Inferior parietal cortex (tissue), 1 donor: Measurements from ENCODE around the gene VSIG2.
A peak's percentile ranks its signal among the peaks of the same experiment; 100 is the strongest.
"Not testable (repeated sequence)": the region's sequence is repeated elsewhere in the genome, so short reads cannot be mapped to it uniquely, and the experiment has no call there.

Experiments used
- DNase-seq: peaks from one replicate; pipeline ENCODE4 v3.0.0-alpha.2; 2016; ENCODE audit errors: extremely low spot score

Gene VSIG2, protein sequence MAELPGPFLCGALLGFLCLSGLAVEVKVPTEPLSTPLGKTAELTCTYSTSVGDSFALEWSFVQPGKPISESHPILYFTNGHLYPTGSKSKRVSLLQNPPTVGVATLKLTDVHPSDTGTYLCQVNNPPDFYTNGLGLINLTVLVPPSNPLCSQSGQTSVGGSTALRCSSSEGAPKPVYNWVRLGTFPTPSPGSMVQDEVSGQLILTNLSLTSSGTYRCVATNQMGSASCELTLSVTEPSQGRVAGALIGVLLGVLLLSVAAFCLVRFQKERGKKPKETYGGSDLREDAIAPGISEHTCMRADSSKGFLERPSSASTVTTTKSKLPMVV

DNA sequence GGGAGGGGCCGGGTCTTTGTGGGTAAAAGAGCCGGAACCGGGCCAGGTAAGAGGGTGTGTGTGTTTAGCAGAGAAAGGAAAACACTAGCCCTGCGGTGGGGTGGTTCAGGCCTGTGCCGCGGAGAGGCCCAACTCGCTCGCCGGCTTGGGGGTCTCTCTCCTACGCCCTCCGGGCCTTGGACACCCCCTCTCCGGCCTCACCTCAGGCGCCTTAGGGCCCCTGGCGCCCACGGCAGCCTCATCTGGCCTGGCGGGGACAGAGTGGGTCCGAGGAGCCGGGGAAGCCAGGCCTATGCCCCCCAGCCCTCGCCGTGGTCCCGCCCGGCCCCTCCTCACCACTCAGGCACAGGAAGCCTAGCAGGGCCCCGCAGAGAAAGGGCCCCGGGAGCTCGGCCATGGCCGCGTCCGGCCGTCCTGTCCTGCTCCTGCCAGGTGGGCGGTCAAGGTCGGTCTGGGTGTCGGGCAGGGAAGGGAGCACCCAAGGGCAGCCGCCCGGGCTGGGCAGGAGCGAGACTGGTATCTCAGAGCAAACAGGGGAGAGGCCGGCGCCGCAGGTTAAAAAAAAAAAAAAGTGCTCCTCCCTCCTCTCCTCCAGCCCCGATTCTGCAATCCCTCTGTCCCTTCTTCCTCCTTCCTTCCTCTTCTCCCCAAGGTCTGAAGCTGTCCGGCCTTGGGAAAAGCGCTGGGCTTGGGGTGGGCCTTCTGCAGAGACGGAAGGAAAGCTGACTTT, at the start of gene VSIG2:
Gene VSIG2 (minus strand): TSS at position 515 of the 730 bp plus-strand sequence. CDS start 118 bp downstream, at position 397.
- no peak for DNase-seq

DNA sequence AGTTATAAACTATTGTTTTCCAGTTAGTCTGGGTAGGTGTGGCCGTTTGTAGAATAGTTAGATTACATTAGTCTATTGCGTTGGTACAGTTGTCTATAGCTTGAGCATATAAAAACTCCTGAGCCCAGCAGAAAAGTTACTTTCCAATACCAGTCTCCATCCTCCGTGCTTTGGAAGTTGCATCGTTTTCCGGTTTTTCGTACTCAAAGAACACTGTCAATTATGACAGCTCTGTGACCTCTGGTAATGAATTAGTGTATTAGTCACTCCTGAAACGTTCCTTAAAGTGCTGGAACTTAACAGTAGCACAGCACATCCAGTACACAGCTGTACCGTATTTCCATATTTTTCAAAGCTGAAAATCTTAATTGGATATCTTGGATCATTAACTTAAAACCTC, 49.0 kb upstream of the VSIG2 start:
- peak; percentile 11 for DNase-seq

DNA sequence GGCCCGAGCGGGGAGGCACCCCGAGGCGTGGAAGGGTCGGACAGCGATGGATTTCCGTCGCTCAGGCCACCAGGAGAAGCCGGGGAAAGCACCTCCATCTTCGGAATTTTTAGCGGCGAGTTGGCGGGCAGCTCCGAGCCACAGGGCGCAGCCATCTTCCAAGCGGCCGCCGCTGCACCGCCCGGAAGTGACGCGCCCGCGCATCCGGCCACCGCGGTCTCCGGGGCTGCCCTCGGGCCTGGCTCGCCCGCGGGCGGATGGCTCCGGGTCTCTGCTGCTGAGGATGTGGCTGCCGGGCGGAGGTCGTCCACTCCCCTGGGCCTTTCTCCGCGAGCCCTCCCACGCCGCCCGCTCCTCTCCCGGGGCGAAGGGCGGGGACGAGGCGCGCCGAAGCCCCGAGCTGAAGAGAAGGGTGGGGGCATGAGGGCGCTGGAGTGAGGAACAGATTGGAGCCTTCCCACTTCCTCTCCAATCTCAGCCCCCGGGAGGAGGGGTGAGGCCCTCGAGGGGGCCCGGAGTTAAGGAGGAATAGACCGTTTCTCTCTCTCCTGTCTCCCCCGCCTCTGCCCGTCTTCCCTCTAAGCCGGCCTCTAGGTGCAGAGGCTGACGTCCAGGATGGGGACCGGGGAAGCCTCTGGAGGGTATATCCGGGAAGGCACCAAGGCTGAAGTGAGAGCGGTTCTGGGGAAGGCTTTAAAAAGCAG, 48.3 kb upstream of the VSIG2 start, which contains the start of gene MSANTD2:
Gene MSANTD2 (minus strand): TSS at position 181 of the 704 bp plus-strand sequence. CDS start 26 bp downstream, at position 155.
- DNase-seq = peak; percentile 81

DNA sequence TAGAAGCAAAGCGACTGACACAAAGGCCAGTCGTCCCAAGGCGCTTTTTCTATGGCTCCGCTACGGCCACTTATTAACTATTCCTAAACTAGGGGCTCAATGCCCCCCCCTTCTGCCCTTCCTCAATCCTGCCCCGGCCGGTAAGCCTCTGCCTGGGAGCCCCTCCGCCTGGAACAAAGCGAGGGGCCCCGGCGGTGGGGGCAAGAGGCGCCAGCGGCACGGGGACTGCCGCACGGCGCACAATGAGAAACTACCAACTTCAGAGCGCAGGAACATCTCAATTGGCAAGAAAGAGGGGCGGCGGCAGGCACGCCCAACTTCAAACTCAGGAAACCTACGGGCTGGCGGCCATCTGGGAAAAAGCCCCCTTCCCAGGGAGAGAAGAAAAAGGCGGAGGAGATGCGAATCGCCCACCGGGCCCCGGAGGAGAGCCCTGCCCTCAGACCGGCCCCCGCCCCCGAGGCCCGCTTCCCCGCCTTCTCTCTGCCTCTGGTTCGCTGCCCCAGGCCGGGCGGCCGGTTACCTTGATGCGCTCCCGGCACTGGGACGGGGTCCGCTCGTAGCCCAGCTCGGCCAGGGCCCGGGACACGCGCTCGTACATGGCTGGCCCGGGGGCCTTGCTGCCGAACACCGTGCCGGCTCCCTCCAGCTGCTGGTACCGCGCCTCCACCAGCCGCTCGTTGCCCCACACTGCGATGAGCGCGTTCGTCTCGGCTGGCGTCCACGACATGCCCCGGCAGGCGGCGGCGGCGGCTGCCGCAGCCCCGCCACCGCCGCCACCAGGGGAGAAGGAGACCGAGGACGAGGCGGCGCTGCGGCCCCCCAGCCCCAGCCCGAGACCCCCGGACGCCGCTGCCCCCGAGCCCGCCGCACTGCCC, 47.5 kb upstream of the VSIG2 start:
- DNase-seq = no peak

DNA sequence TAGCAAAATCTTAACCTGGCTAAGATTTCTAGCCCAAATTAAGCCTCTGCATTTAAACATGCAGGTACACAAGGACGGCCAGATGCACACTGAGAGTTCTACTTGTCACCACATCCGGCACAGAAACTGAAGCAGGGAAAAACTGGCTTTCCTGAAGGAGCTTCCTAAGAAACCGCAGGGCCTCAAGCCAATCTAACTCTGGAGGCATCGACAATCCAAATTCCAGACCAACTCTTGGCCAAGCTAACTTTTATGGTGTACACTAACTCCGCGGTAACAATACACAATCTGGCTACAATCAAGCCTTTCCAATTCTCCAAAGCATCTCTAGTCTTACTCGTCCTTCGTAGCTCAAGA, 46.9 kb upstream of the VSIG2 start:
- no peak for DNase-seq

DNA sequence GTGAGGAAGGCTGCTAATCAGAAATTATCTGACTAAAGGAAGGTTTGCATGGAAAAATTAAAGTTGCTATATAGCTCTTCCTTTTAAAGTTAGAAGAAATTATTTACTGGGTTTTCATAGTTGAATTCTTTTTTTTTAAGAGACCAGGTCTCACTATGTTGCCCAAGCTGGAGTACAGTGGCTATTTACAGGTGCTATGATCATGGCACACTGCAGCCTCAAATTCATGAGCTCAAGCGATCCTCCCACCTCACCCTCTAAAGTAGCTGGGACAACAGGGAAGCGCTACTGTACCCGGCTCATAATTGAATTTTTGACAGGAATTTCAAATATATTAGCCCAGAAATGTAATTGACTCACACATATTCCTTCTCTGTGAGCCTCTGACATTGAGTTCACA, 44.3 kb upstream of the VSIG2 start:
- DNase-seq = no peak

DNA sequence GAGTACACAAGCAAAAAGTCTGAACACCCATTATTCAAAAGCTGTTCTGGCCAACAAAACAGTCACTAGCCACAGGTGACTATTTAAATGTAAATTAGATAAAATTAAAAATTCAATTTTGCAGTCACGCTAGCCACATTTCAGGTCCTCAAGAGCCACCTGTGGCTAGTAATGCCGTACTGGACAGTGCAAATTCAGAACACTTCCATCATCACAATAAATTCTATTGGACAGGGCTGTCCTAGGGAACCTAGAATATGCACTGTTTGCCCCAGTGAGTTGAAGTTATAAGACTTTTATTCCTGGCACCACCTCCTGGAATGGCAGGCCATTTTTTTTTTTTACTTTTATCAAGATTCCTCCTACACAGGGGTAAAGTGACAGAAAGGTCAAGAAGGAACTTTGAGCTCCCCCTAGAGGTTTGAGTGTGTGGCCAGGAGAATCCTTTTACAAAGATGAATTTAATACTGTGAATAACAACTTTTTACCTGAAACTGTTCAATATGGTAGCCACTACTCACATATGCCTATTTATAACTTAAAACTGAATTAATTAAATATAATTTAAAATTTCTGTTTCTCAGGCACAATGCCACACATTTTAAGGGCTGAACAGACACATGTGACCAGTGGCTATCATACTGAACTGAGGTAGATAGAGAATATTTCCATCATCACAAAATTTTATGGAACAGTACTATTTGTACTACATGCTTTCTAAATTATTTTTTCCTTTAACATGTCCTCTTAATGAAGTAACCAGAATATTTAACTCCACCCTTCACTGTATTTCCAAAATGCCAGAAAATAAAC, 41.6 kb upstream of the VSIG2 start:
- DNase-seq = peak; percentile 58

DNA sequence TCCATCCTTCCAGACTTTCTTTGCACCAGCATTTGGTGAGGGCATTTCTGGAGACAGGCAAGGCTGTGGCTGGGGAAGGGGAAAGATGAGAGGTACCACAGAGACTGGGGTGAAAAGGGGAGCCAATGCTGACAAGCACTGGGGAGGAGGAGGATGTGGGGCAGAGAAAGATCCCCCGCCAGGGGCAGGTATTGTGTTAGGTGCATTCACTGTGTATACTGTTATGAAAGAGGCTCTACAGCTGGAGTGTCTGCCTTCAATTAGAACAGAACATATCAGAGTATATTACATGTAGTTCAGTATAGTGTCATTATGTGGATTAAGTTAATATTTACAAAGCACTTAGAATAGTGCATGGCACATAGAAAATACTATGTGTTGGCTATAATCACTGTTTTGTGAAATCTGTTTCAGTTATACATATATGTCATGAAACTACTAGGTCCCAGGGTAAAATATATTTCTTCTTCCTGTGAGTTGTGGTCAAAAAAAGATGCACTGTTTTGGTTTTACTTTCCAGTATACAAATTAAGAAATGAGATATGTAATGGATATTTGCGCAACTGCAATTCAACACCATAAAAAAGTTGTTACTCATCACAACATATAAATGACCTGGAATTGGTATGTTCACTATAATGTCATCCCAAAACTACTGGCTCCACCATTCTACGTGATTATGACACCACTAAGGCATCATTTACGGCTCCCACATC, 39.7 kb upstream of the VSIG2 start:
- no peak for DNase-seq

DNA sequence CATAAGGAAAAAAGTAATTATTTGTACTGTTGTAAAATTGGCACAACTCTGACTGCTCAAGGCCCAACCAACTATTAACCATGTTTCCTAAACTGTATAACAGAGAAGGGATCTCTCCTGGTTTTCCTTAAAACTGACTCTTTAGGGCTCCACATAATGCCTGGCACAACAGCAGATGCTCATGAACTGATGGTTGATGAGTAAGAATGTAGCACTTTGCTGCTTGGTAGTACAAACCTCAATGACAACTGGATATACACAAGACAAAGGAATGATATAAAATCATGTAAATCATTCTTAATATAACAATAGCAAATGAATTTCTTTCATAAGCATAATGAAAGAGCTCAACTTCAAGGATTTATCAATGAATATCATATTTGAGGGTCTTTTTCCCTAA, 36.5 kb upstream of the VSIG2 start:
- DNase-seq = no peak

DNA sequence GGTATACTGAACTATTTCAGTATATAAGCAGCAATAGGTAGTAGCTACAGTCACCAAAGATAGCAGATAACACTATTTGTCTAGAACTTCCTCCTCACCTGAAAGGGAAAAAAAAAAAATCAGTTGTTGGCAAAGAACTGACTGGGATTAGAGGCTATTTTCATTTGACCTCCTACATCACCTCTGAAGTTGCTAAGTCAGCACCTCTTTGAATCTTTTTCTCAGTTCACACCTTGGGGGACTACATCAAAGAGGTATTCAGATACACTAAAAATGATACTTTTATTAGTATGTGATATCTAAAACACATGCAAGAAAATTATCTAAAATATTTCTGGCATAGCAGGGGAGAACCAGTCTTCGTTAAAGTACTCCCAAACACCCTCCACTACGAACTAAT, 32.0 kb upstream of the VSIG2 start:
- no peak for DNase-seq

DNA sequence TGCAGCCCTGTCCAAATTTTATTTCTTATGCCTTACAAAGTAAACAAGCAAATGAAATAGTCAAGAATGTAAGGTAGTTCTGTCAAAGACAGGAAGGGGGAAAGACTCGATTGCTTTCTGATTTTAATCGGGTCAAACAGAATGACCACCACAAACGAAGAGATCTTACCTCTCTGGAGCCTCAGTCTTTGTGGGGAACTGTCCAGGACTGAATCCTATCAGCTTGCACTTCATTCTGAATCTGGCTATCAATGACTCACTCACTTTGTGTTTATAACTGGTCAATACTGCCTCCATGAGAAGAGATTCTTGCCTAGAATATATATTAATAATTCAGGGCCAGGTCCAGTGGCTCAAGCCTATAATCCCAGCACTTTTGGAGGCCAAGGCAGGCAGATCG, 30.9 kb upstream of the VSIG2 start:
- no peak for DNase-seq

DNA sequence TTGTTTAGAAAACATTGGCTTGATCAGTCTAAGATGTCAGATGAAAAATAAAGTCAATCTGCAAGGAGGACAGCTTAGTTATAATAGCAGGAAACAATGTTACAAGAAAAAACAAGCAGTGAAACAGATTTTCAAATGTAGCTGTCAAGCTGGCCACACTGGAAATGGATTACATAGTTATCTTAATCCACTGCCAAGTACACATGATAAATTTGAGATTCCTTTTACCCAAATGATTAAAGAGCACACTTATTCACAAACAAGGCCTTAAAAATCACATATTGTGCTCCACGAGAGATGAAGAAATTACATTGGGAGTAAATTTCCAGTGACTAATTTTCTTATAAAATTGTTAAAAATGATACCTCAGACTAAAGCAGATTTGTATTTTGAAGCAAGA, 27.5 kb upstream of the VSIG2 start:
- no peak for DNase-seq

DNA sequence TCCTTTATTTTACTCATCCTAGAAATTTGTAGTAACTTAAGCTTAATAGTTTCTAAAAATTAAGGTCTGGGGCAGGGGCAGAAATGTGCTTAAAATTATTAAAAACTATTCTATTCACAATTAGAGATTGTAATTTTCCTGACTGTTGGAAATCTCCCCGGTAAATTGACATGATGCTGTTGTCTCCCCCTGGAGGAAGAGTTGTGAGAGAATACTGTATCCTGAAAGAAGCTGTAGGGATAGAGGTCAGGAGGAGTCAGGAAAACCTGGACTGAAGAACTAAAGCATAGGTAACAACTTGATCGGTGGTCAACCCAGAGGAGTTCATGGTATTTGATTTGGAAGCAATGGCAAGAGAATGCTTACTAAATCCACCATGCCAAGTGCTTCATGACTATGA, 26.2 kb upstream of the VSIG2 start:
- DNase-seq = no peak

DNA sequence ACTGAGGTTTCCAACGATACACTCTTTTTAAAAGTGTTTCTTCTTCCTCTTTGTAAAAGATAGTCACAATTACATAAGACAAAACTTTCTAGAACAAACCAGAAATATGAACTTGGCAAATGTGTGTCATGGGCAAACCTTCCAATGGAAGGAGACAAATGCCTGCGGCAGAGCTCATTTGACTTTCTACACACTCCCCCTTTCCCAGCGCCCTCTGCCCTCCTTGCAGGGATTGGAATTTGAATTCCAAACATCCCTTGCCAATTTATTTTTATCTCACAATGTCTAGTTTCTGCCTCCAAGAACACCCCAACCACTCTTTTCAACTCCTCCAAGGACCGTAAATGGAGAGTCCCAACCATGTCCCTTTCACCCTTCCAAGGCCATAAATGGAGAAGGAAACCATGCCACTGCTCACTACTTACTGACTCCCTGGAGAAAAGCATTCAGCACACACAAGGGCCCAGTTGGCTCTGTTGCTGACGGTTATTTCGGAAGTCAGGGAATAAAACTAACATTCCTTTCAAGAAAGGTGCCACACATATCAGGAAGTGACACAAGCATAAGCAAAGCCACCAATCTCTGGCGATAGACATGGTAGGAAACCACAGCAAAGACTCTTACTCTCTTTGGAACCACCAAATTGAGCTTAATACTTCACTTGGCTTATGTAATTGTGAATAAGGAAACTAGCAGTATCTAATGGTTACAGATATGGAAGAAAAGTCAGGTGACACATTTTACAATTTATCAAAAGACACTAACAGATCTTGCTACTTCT, 25.0 kb upstream of the VSIG2 start:
- DNase-seq = no peak

DNA sequence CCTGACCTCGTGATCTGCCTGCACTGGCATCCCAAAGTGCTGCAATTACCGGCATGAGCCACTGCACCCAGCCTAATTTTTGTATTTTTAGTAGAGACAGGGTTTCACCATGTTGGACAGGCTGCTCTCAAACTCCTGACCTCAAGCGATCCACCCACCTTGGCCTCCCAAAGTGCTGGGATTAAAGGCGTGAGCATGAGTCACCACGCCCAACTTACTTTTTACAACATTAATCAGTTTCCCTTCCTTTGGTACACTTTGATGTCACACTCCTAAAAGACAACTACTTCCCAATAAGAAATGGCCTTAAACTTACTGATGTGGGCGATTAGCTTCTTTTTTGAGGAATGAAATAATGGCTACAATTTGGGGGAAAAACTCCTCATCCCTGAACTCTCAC, 18.9 kb upstream of the VSIG2 start:
- not testable (repeated sequence) for DNase-seq

DNA sequence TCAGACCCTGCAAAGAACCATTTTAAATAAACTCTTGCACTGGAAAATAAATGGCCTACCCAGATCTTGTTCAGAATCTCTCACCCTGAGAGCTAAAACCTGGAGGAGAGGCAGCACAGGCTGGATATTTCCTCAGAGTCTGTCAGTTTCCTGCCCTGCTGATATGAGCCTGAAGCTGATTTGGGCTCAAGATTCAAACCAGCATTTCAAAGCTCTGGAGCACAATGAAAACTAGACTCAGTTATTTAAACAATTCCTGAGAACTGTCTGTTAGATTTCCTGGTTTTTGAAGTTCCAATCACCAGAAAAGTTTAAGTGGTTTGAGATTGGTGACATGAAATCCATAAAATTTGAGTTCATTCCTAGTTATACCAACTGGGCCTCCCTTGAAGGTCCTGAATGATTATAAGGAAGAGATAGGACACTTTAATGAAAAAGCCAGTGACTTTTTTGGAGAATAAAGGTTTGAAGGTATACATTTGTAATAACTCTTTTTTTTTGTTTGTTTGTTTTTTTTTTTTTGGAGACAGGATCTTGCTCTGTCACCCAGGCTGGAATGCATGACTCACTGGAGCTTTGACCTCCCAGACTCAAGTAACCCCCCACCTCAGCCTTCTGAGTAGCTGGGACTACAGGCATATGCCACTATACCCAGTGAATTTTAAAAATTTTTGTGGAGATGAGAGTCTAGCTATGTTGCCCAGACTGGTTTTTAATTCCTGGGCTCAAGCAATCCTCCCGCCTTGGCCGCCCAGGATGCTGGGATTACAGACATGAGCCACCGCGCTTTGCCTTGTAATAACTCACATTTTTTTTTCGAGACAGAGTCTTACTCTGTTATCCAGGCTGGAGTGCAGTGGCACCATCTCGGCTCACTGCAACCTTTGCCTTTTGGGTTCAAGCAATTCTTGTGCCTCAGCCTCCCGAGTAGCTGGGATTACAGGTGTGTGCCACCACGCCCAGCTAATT, 18.0 kb upstream of the VSIG2 start:
- no peak for DNase-seq

DNA sequence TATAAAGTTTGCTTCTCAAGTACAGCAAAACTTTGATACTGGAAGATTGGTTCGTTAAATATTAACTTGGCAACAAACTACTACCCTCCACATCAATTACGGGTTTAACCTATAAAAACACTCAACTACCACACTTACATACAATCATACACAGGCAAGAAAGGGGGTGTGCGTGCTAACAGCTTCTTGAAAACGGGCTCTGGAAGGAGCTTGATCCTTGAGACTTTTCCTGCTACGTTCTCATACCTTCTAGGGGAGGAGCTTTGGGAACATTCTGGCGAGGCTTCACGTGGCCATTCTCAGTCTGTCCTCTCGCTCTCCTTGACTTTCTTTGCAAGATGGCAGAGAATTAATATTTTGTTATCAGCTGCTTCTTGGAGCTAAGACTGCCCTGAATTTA, 16.9 kb upstream of the VSIG2 start:
- DNase-seq = no peak

DNA sequence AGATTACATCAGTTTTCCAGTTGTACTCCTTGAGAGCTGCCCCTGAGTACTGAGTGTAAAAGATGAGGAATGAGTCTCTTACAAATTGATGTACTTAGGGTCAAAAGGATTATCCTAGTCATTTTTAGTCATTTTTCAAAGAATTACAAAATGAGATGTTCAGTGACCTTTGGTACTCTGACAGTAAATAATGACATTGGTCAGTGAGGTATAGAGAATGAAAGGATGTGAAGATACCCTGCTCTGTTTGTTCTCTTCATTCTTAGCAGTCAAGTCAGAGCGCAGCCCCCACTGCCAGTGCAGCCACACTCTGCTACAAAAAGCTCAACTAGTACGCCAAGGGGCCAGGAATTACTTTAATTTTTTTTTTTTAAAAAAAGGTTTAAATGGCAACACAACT, 14.1 kb upstream of the VSIG2 start:
- no peak for DNase-seq
